GM21619 (cell line): ENCODE measurements around the gene SORL1.
"Not testable (repeated sequence)": the region's sequence is repeated elsewhere in the genome, so short reads cannot be mapped to it uniquely, and the experiment has no call there.

Experiments used
- ATAC-seq: cut with Tn5 transposase; IDR thresholded peaks from one replicate; pipeline ENCODE4 v1.9.1; 2021; ENCODE audit not compliant: unreplicated experiment

Gene SORL1, protein sequence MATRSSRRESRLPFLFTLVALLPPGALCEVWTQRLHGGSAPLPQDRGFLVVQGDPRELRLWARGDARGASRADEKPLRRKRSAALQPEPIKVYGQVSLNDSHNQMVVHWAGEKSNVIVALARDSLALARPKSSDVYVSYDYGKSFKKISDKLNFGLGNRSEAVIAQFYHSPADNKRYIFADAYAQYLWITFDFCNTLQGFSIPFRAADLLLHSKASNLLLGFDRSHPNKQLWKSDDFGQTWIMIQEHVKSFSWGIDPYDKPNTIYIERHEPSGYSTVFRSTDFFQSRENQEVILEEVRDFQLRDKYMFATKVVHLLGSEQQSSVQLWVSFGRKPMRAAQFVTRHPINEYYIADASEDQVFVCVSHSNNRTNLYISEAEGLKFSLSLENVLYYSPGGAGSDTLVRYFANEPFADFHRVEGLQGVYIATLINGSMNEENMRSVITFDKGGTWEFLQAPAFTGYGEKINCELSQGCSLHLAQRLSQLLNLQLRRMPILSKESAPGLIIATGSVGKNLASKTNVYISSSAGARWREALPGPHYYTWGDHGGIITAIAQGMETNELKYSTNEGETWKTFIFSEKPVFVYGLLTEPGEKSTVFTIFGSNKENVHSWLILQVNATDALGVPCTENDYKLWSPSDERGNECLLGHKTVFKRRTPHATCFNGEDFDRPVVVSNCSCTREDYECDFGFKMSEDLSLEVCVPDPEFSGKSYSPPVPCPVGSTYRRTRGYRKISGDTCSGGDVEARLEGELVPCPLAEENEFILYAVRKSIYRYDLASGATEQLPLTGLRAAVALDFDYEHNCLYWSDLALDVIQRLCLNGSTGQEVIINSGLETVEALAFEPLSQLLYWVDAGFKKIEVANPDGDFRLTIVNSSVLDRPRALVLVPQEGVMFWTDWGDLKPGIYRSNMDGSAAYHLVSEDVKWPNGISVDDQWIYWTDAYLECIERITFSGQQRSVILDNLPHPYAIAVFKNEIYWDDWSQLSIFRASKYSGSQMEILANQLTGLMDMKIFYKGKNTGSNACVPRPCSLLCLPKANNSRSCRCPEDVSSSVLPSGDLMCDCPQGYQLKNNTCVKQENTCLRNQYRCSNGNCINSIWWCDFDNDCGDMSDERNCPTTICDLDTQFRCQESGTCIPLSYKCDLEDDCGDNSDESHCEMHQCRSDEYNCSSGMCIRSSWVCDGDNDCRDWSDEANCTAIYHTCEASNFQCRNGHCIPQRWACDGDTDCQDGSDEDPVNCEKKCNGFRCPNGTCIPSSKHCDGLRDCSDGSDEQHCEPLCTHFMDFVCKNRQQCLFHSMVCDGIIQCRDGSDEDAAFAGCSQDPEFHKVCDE (N-terminal part only)

DNA sequence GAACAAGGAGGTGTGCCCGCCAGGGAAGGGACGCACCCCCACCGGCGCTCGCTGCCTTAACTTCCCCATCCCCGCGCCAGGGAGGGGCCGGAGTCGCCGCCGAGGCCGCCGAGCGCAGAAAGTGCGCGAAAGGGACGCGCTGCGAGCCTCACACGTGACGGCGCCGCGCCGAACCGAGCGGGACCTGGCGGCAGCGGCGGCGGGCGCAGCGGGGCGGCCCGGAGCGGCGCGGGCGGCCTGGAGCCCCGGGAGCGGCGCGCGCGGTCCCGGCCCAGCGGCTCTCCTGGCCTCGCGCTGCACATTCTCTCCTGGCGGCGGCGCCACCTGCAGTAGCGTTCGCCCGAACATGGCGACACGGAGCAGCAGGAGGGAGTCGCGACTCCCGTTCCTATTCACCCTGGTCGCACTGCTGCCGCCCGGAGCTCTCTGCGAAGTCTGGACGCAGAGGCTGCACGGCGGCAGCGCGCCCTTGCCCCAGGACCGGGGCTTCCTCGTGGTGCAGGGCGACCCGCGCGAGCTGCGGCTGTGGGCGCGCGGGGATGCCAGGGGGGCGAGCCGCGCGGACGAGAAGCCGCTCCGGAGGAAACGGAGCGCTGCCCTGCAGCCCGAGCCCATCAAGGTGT, at the start of gene SORL1:
Gene SORL1 (plus strand): TSS at position 329 of the 623 bp plus-strand sequence. CDS start 18 bp downstream, at position 347.
- peak; percentile 49 for ATAC-seq

DNA sequence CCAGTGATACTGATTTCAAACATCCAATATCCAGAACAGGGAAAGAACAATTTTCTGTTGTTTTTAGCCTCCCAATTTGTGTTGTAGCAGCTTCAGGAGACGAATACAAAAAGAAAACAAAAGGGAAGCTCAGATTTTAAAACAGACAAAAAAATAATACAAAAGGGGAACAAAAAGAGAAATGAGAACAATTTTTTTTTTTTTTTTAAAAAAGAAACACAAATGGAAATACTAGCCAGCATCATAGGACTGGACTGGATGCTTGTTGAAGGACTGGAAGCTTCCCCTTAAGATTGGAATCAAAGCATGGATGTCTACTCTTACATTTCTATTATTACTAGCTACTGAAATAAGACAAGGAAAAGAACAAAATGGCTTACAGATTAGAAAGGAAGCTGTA, 46.5 kb upstream of the SORL1 start:
- no peak for ATAC-seq

DNA sequence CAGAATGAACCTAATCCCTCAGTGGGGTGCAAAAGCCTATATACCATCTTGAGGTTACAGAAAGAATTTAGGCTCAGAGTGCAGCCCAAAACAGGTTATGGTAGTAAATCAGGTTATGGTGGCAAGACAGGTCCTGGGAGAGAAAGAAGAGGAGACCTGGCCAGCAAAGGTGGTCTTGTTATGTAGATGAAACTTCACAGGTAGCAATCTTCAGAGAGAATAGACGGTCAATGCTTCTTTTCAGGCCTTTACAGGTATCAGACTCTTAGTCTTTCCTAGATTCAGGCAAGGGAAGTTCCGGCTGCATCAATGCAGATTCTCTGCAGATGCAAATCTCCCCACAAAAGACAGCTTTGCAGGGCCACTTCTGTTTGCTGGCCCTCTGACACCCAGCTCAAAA, 45.8 kb upstream of the SORL1 start:
- no peak for ATAC-seq

DNA sequence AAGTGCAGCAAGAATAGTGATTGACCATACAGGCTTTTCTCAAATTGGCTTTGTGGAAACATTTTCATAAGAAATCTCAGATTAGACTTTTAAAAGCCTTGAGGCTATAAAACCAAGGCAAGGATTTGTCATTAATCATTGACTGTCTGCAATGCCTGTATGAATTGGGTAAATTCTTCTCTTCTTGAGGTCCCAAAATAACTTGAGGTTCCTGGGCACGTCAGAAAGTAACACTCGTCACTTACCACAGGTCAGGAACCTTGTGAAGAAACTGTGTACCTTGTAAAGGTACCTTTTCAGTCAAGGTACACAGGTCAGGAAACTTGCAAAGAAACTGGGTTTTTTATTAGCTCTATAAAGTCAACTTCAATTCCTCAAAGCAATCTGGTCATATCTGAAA, 43.3 kb upstream of the SORL1 start:
- no peak for ATAC-seq

DNA sequence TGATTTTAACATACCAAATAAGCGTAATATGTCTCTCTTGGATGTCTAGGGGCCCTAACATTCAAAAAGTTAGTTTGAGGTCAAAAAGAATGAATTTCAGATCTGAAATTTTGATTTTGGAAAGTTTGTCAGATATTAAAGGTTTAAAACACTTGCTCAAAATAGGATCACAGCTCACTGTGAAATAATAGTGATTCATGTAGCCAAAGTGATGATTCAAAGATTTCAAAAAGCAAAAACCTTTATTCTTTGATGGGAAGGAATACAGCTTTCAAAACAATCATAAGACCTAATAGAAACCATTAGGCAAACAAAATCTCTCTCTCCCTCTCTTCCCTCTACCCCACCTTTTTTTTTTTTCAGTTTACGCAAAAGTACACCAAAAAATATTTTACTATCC, 42.1 kb upstream of the SORL1 start:
- not testable (repeated sequence) for ATAC-seq

DNA sequence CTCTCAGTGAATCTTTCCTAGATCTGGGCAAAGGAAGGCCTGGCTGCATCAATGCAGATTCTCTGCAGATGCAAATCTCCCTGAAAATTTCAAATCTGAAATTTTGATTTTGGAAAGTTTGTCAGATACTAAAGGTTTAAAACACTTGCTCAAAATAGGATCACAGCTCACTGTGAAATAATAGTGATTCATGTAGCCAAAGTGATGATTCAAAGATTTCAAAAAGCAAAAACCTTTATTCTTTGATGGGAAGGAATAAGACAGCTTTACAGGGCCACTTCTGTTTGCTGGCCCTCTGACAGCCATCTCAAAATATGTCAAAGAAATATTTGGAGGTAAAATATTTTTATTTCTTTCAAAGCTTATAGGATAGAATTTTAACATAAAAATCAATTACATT, 40.8 kb upstream of the SORL1 start:
- not testable (repeated sequence) for ATAC-seq

DNA sequence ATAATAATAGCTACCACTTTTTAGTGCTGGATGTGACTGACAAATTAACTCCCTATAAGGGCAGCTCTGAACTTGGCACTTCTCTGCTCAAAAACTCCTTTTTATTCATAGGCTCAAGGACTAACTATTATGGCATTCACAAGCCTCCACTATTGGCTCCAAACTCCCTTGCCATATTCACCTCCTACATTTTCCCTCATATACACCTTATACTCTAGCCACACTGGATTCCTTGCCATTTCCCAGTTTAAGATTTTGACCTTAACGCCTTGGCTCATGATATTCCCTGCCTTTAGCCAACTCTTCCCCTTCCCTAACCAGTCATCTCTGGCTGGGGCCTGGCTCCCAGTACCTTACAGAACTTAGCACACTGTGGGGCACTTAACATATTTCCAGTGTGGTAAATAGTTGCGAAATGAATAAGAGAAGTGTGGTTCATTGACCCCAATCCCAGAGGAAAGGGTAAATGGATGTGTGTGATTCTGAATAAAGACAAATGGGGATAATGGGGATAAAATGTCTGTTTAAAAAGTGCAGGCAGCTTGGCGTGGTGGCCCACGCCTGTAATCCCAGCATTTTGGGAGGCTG, 40.0 kb upstream of the SORL1 start:
- no peak for ATAC-seq

DNA sequence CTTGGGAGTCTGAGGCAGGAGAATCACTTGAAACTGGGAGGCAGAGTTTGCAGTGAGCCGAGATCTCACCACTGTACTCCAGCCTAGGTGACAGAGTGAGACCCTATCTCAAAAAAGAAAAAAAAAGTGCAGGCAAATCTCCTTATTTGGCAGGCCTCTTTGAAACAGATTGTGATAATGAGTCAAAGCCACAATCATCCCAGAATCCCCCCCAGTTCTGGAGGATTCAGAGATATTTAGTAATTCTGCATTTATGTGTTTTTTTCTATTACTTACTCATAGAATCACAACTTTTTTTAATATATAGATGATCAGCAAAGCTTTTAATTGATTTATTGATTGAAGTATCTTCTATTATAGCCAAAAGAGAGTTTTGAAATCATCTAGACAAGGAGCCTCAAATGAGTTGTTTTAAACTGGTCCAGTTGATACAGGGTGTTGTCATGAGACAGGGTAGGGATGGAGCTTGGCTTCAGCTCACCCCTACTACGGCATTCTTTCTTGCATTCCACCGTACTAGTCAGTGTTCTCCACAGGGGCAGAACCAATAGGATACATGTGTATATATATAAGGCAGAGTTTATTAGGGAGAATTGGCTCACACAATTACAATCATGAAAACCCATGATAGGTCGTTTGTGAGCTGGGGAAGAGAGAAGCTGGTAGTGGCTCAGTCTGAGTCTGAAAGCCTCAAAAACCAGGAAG, 39.3 kb upstream of the SORL1 start:
- no peak for ATAC-seq

DNA sequence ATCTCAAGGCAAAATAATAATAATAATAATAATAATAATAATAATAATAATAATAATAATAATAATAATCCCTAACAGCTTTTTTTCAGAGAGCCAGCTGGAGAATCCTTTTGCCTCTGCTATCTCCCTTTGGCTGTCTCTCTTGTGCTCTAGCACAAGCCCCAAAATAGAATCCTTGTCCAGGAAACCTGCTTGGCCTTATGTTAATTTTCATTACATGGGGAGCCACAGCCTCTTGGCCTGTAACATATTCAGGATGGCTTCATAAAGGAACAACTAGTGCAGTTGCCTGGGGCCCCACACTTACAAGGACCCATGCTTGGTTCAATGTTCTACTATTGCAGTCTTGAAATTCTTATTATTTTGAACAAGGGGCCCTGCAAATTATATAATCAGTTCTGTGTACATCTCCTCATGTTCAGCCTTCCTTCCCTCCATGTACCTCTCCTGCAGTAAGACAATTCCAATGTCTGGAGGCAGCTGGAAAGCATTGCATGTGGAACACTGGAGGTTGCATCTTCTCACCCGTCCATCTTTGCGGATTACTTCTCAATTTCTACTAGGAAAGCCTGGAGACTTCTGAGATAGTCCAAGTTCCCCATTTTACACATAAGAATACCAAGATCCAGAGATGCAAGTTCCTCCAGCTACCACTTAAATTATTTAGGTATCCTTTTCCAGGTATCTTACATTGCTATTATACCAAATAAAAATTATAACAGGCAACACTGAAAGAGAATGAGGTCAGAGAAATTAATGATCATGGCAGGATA, 37.8 kb upstream of the SORL1 start:
- ATAC-seq, result no peak

DNA sequence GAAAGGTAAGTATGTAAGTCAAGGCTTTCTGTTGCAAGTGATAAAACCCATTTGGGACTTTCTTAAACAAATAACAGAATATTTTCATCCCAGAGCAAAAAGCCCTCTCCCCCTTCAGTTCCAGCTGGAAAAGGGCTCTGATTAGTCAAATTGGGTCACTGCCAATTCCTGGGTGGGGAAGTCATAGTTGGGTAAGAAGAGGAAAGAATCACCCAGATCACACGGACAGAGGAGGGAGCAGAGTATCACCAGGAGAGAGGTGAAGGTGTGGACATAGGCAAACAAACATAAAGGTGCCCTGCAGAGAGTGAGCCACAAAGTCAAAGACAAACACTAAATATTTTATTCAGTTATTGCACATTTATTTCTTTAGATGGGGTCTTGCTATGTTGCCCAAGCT, 36.3 kb upstream of the SORL1 start:
- no peak for ATAC-seq

DNA sequence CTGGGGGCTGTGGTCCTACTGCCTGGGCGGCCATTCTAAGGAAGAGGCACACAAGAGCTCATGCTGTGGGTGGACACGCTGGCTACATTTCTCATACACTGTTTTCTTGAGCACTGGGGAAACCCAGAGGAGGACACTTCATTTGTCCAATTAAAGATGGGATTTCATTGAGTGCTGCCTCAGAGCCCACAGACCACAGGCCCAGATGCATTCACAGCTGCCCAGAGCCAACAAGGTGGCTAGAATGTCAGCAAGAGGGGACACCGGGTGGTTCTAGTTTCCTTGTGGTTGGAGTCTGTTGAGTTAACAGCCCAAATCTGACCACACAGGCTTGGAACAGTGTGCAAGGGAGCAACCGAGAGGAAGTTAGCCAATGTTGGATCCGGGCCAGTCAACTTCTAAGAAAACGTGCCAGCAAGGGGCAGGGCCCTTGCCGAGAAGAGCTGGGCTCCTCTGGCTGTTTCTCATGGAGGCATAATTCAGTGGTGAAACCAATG, 35.0 kb upstream of the SORL1 start:
- ATAC-seq, result peak; percentile 74

DNA sequence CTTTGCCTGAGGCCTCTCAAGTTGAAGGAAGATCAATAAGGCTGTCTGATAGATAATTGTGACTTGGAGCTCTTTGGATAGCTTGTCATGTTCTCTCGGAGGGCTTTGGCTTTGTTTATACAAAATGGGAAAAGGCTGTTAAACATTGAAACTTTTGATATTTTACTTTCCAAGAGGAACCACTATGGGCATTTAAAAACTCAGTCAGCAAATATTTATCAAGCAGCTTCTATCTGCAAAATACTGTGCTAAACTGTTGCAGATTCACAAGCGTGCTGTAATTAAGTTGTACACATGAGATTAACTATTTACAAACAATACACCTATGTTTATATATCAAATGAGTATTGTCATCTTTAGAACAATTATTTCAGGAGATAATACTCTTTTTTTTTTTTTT, 34.5 kb upstream of the SORL1 start:
- ATAC-seq, result no peak

DNA sequence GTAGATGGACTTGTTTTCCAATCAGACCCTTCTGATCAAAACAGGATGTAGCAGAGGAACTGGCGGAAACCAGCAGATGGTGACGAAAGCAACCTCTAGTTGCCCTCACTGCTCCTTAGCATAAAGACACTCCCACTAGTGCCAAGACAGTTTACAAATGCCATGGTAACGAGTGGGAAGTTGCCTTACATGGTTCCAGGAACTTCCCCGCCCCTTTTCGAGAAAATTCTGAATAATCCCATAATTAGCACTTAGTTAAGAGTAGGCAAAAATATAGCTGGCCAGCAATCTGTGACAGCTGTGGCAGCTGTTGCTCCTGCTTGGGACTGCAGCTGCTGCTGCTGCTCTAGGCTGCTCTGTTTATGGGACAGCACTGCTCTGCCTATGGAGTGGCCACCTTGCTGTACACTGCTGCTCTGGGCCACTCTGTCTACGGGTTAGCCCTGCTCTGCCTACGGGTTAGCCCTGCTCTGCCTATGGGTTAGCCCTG, 33.4 kb upstream of the SORL1 start:
- no peak for ATAC-seq

DNA sequence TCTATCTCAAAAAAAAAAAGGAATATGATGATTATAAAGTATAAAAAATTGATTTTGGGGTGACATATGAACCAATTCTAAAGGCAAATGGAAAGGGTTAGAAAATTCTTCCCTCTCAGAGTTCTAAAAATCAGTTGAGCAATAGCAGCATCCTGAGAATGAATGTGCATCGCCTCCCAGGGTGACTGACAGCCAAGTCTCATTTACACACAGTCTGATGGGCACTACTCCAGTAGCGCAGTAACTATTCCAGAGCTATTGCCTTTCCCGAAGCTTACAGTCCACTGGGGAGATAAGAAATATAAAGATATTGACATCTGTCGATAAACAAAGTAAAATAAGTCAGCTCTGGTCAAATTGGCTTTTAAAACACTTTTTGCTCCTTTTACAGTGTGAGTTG, 32.3 kb upstream of the SORL1 start:
- no peak for ATAC-seq

DNA sequence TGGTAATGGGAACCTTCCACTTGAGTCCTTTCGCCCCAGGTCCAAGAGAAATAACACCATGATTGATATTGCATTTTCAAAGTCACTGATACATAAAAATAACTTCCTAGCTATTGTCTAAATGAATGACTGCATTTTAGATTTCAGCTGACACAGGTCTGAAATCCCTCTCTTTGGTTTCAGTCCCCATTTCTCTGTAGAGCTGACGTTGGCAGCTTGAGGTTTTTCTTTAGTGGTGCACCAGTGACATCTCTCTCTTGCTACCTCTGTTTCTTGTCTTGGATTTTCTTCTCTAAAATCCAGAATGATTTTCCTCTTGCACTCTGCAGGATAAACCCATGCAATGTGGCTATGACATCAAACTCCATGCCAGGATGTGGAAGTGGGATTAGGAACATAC, 31.7 kb upstream of the SORL1 start:
- ATAC-seq, result no peak

DNA sequence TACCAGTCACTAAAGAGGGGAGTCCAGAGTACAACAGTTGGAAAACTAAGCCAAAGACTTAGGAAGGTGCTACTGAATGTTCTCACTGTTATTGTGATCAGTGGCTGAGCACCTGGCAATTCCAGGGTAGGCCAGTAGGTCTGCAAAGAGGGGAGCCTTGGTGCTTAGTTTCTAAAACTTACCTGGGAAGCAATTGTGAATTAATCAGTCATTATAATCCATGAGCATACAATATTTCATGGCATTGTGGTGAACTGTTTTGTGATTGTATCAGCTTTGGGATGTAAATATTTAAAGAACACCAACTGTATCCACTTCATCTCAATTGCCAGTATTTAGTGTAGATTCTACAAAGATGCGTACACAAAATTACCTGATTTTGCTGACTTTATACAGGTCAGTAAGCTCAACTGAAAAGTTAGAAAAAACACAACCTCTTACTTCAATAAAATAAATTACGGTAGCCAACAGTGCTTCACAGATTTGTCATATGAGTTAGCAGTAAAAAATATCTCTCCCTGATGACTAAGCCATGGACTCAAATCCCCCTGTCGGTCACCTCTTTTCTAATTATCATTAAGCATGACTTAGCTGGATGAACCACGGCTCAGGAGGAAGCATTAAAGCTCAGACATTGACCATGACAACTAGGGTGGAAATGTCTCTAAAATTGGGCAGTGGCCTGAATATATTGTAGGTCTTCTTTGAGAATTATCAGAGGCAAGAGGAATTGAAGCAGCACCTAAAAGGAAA, 30.8 kb upstream of the SORL1 start:
- no peak for ATAC-seq

DNA sequence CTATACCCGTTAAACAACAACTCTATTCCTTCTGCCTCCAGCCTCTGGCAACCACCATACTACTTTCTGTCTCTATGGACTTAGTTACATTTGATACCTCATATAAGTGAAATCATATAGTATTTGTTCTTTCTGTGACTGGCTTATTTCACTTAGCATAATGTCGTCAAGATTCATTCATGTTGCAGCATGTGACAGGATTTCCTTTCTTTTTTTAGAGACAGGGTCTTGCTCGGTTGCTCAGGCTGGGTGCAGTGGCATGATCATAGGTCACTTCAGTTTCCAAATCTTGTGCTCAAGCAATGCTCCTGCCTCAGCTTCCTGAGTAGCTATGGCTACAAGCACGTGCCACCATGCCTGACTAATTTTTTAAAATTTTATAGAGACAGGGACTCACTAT, 29.4 kb upstream of the SORL1 start:
- peak; percentile 43 for ATAC-seq

DNA sequence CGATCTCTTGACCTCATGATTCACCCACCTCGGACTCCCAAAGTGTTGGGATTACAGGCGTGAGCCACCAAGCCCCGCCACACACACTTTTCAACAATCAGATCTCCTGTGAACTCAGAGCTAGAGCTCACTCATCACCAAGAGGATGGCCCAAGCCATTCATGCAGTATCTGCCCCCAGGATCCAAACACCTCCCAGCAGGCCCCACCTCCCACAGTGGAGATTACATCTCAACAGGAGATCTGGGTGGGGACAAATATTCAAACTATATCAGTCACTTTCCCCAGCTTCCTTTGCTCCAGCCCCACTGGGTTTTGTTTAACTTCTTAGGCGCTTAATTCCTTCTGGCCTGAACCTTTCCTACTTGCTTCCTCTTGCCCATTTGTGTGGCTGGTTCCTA, 26.3 kb upstream of the SORL1 start:
- no peak for ATAC-seq
